CD14-positive monocyte (primary cell): ENCODE results near the gene SKA3. TPM values are rescaled to one million over a fixed set of nuclear protein-coding genes. Genes with fewer than 3 reads are reported as not detected.
"Not testable (repeated sequence)": the region's sequence is repeated elsewhere in the genome, so short reads cannot be mapped to it uniquely, and the experiment has no call there.

ENCODE experiments used
- DNase-seq, 3 donors: peaks; one replicate each; pipeline ENCODE4 v3.0.0-alpha.2; 2011 to 2022
- H2AFZ ChIP-seq: 2 replicates; pipeline ENCODE4 v1.6.0; 2012; ENCODE audit warnings: mild to moderate bottlenecking, low read depth, low read length, inconsistent platforms; ENCODE audit not compliant: insufficient read depth, poor library complexity, severe bottlenecking
- H3K27ac ChIP-seq, 2 donors: 1 replicate in 1 of 2; 2 replicates in 1 of 2; pipeline ENCODE4 v1.5.1; 2012 to 2013; ENCODE audit warnings: low read length in 2 of 2, control low read depth in 1 of 2, inconsistent platforms in 1 of 2, low read depth in 1 of 2, mild to moderate bottlenecking in 1 of 2
- H3K27me3 ChIP-seq, 2 donors: one replicate each; pipeline versions ENCODE4 v1.6.0 to v1.6.1; 2011 to 2013; ENCODE audit warnings: low read length in 2 of 2; ENCODE audit not compliant: control insufficient read depth in 2 of 2, insufficient read depth in 2 of 2
- H3K36me3 ChIP-seq, 2 donors: replicated peaks in 1 of 2; 1 replicate in 1 of 2; 2 replicates in 1 of 2; pipeline versions ENCODE4 v1.5.1 to v1.6.1; 2012 to 2013; ENCODE audit warnings: low read length in 2 of 2, control low read depth in 1 of 2, inconsistent platforms in 1 of 2, mild to moderate bottlenecking in 1 of 2; ENCODE audit not compliant: insufficient read depth in 2 of 2, control insufficient read depth in 1 of 2
- H3K4me1 ChIP-seq, 2 donors: 1 replicate in 1 of 2; 2 replicates in 1 of 2; pipeline versions ENCODE4 v1.5.1 to v1.6.1; 2012 to 2013; ENCODE audit warnings: low read length in 2 of 2, control low read depth in 1 of 2, inconsistent platforms in 1 of 2, mild to moderate bottlenecking in 1 of 2, moderate library complexity in 1 of 2; ENCODE audit not compliant: insufficient read depth in 2 of 2, control insufficient read depth in 1 of 2
- H3K4me2 ChIP-seq: replicated peaks from 2 replicates; pipeline ENCODE3; 2012; ENCODE audit warnings: low read length, moderate library complexity, mild to moderate bottlenecking; ENCODE audit not compliant: poor library complexity, severe bottlenecking; ENCODE audit errors: extremely low read depth
- H3K4me3 ChIP-seq, 3 experiments: fragments of 200-600 bp in 1 of 3; sonication (generic) in 1 of 3; replicated peaks in 1 of 3; 1 replicate in 2 of 3; 2 replicates in 1 of 3; pipeline ENCODE4 v1.5.1; 2011 to 2013; ENCODE audit warnings: low read length in 3 of 3, mild to moderate bottlenecking in 3 of 3, control low read depth in 2 of 3, low read depth in 2 of 3, inconsistent platforms in 1 of 3, moderate library complexity in 1 of 3
- H3K79me2 ChIP-seq: 2 replicates; pipeline ENCODE4 v1.6.0; 2012; ENCODE audit warnings: mild to moderate bottlenecking, control low read depth, inconsistent platforms, low read length, moderate library complexity; ENCODE audit not compliant: insufficient read depth
- H3K9ac ChIP-seq: 2 replicates; pipeline ENCODE4 v1.6.0; 2017; ENCODE audit warnings: low read length, mild to moderate bottlenecking; ENCODE audit not compliant: insufficient read depth, poor library complexity, severe bottlenecking
- H3K9me3 ChIP-seq, 2 donors: replicated peaks in 1 of 2; 1 replicate in 1 of 2; 2 replicates in 1 of 2; pipeline versions ENCODE4 v1.5.1 to v1.6.1; 2012 to 2013; ENCODE audit warnings: low read length in 2 of 2, control low read depth in 1 of 2; ENCODE audit not compliant: control insufficient read depth in 1 of 2, insufficient read depth in 1 of 2
- H4K20me1 ChIP-seq: 2 replicates; pipeline ENCODE4 v1.6.0; 2012; ENCODE audit warnings: mild to moderate bottlenecking, low read length, control low read depth, moderate library complexity; ENCODE audit not compliant: insufficient read depth
- H3K27ac Mint-ChIP-seq, 7 donors: one replicate each; pipeline ENCODE4 v1.8.0; 2020; ENCODE audit warnings: mild to moderate bottlenecking in 7 of 7, mixed read lengths in 7 of 7, moderate library complexity in 6 of 7, inconsistent platforms in 2 of 7
- H3K27me3 Mint-ChIP-seq, 3 donors: one replicate each; pipeline ENCODE4 v1.8.0; 2021 to 2022; ENCODE audit warnings: low read depth in 3 of 3, mild to moderate bottlenecking in 3 of 3, mixed read lengths in 3 of 3, moderate library complexity in 3 of 3, inconsistent platforms in 1 of 3
- H3K36me3 Mint-ChIP-seq, 2 donors: one replicate each; pipeline ENCODE4 v1.8.0; 2020; ENCODE audit warnings: mixed read lengths in 2 of 2, inconsistent platforms in 1 of 2, mild to moderate bottlenecking in 1 of 2
- H3K4me1 Mint-ChIP-seq: one replicate; pipeline ENCODE4 v1.8.0; 2020; ENCODE audit warnings: mild to moderate bottlenecking, mixed read lengths
- H3K4me3 Mint-ChIP-seq, 2 donors: one replicate each; pipeline ENCODE4 v1.8.0; 2020; ENCODE audit warnings: mild to moderate bottlenecking in 2 of 2, mixed read lengths in 2 of 2, moderate library complexity in 1 of 2
- H3K9me3 Mint-ChIP-seq, 7 donors: one replicate each; pipeline ENCODE4 v1.8.0; 2020 to 2022; ENCODE audit warnings: mixed read lengths in 7 of 7, mild to moderate bottlenecking in 6 of 7, moderate library complexity in 6 of 7, inconsistent platforms in 2 of 7
- CTCF ChIP-seq: fragments of 200-600 bp; IDR thresholded peaks from one replicate; pipeline ENCODE4 v1.8.0; 2022; ENCODE audit warnings: antibody characterized with exemption, mild to moderate bottlenecking
- WGBS: methylation state at CpG from one replicate; pipeline ENCODE4 v1.1.5; 2013; ENCODE audit warnings: missing lambda C conversion rate; ENCODE audit not compliant: insufficient coverage; 5-methylcytosine and 5-hydroxymethylcytosine counted together
- intact Hi-C, 2 donors: fragments of 100-400 bp; cut with micrococcal nuclease; formaldehyde crosslinking; loops; one replicate each; pipeline versions ENCODE4 v1.15.0 to v1.15.1; 2023
- polyA plus RNA-seq, 3 donors: library from polyadenylated mRNA; depleted of rRNA in 1 of 3; unstranded in 2 of 3; stranded (reverse) in 1 of 3; fragments of 300-500 nt in 2 of 3; fragments of >200 nt in 1 of 3; fragmentation: Illumina TruSeq in 2 of 3; gene quantifications; 1 replicate in 2 of 3; 2 replicates in 1 of 3; pipeline ENCODE4 v1.2.3, GENCODE V29; 2012 to 2021

The SKA3 gene
- polyA plus RNA-seq, 3 donors = 0.12 to 2.5 (median 0.49) TPM

GRCh38 chr13:21171420-21171819 lies 4.9 kb downstream of the SKA3 start:
- Histone ChIP-seq H3K79me2 (peaks cover 52% of the 10 kb centered on the region), H4K20me1 (no peaks in the 10 kb centered on the region), H3K9me3 (no peaks in the 10 kb centered on the region), H3K9ac (no peak overlapping the region), H3K4me2 (no peak overlapping the region), H3K27me3 (no peaks in the 10 kb centered on the region), H3K4me1 (peaks cover 3 to 7% of the 10 kb centered on the region in 2 donors), H2AFZ (no peak overlapping the region), H3K27ac (no peak overlapping the region), H3K36me3 (peaks cover 3 to 27% of the 10 kb centered on the region in 2 donors), H3K4me3 (no peak overlapping the region)
- no peak for DNase-seq
- intact Hi-C loops = loop anchor here in 1 of 2 donors (10.0 kb wide), 4 partner anchors 123 to 433 kb away; partner anchors contain the start of gene MICU2
- peaks cover 5% of the 10 kb centered on the region for H3K4me1 Mint-ChIP-seq
- H3K9me3 Mint-ChIP-seq = no peaks in the 10 kb centered on the region
- H3K27me3 Mint-ChIP-seq = no peaks in the 10 kb centered on the region
- TF ChIP-seq CTCF = no peak
- 100% methylated on average over 1 of the region's 9 CpGs for WGBS
- H3K27ac Mint-ChIP-seq = no peak overlapping the region
- H3K36me3 Mint-ChIP-seq = peaks cover 20 to 38% of the 10 kb centered on the region in 2 donors
- H3K4me3 Mint-ChIP-seq = no peak overlapping the region

- H2AFZ ChIP-seq, intact Hi-C loops, H3K4me2 ChIP-seq, H3K9me3 ChIP-seq, H3K27me3 Mint-ChIP-seq, H3K4me1 Mint-ChIP-seq, H3K79me2 ChIP-seq, H3K9me3 Mint-ChIP-seq, H3K4me3 Mint-ChIP-seq, DNase-seq, H3K4me3 ChIP-seq, H3K4me1 ChIP-seq, H3K27ac ChIP-seq, H3K9ac ChIP-seq, H4K20me1 ChIP-seq, H3K27ac Mint-ChIP-seq, H3K27me3 ChIP-seq: not testable (repeated sequence)
- peaks cover 1 to 35% of the 10 kb centered on the region in 2 donors for H3K36me3 ChIP-seq
- H3K36me3 Mint-ChIP-seq = peaks cover 24 to 61% of the 10 kb centered on the region in 2 donors
- 100% methylated on average over 2 of the region's 4 CpGs for WGBS
These were observed 10.7 kb downstream of the SKA3 start for GRCh38 chr13:21165606-21166005.
